ENCODE measurements around the gene GNAZ.

The GNAZ gene

DNA sequence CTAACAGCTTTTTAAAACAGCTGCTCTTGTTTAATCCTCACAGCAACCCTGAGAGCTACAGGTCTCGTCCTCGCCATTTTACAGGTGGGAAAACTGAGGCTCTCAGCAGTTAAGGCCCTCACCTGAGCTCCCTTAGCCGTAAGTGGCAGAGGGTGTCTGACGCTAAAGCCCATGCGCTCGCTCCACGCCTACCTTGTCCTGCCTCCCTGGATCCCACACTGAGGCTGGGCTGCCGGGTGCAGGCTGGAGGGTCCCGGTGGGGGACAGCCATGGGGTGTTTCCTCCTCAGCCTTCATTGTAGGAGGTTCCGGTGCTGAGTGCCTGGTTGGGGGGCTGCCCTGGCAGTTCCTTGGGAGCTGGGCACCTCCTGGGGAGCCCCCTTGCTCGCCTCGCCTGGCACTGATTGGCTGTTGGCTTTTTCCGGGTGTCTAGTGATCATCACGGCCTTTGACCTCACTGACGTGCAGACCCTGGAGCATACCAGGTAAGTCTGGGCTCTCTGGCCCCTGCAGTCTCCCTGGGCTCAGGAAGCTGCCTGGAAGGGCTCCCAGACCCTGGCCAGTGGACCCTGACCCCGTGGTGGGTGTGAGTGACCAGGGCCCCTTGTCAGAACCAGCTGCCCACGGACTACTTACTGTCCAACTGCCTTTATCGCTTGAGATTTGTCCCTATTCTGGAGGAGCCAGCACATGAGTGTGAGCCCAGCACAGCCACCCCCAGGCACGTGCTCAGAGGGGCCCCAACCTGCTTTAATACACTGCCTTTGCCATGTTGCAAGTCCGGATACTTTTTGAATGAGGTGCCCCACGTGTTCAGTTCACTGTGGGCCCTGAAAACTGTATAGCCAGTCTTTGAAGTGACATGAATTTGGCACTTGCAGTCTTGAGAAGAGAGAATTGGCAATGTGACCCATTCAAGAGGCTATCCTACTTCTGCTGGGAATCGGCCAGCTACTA, 87.5 kb downstream of the GNAZ start:
- H3K4me3 ChIP-seq (replicated peaks; ENCODE audit: low read depth, low read length): no peak overlapping the region
- DNase-seq (ENCODE audit: extremely low read depth, insufficient read length): no peak
- no peaks in the 10 kb centered on the region for H3K27me3 ChIP-seq (replicated peaks; ENCODE audit: control insufficient read depth, insufficient read depth, low read length)
- no peaks in the 10 kb centered on the region; the same call in 1 of the 2 replicates for H3K36me3 ChIP-seq (ENCODE audit: control insufficient read depth, insufficient read depth, low read length)
- TF ChIP-seq CTCF (IDR thresholded peaks at IDR 0.05; ENCODE audit: insufficient read depth, low read length, poor library complexity, severe bottlenecking): no peak

GRCh38 chr22:23158516-23159290, 88.4 kb downstream of the GNAZ start:
- H3K36me3 ChIP-seq (ENCODE audit: control insufficient read depth, insufficient read depth, low read length): no peaks in the 10 kb centered on the region
- no peak for TF ChIP-seq CTCF (IDR thresholded peaks at IDR 0.05; ENCODE audit: insufficient read depth, low read length, poor library complexity, severe bottlenecking)
- no peak overlapping the region for H3K4me3 ChIP-seq (replicated peaks; ENCODE audit: low read depth, low read length)
- DNase-seq (ENCODE audit: extremely low read depth, insufficient read length): no peak
- H3K27me3 ChIP-seq (replicated peaks; ENCODE audit: control insufficient read depth, insufficient read depth, low read length): no peaks in the 10 kb centered on the region

- no peak for TF ChIP-seq CTCF (IDR thresholded peaks at IDR 0.05; ENCODE audit: insufficient read depth, low read length, poor library complexity, severe bottlenecking)
- H3K27me3 ChIP-seq (replicated peaks; ENCODE audit: control insufficient read depth, insufficient read depth, low read length): no peaks in the 10 kb centered on the region
- no peak overlapping the region for H3K4me3 ChIP-seq (replicated peaks; ENCODE audit: low read depth, low read length)
- DNase-seq (ENCODE audit: extremely low read depth, insufficient read length): no peak
- H3K36me3 ChIP-seq (ENCODE audit: control insufficient read depth, insufficient read depth, low read length): no peaks in the 10 kb centered on the region
Measured at GRCh38 chr22:23159291-23159630, 88.9 kb downstream of the GNAZ start.

DNA sequence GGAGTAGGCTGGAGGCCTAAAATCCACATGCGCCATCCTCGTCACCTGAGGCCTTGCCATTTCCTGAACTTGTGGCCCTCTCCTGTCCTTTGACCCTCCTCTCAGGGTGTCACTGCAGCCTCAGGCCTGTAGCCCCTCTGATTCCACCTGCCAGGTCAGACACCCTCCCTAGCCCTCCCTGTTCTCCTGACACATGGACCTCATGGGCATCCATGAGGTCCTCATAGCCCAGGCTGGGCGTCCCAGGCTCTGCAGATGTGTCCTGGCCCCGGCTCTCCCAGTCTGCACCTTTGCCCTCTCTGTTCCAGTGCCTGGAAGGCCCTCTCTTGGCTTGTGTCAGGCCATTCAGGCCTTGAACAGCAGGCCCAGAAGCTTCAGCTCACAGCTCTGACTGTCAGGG, 90.7 kb downstream of the GNAZ start:
- no peak overlapping the region for H3K4me3 ChIP-seq (replicated peaks; ENCODE audit: low read depth, low read length)
- no peak for DNase-seq (ENCODE audit: extremely low read depth, insufficient read length)
- no peaks in the 10 kb centered on the region for H3K27me3 ChIP-seq (replicated peaks; ENCODE audit: control insufficient read depth, insufficient read depth, low read length)
- no peak for TF ChIP-seq CTCF (IDR thresholded peaks at IDR 0.05; ENCODE audit: insufficient read depth, low read length, poor library complexity, severe bottlenecking)
- no peaks in the 10 kb centered on the region for H3K36me3 ChIP-seq (ENCODE audit: control insufficient read depth, insufficient read depth, low read length)

- DNase-seq (ENCODE audit: extremely low read depth, insufficient read length): no peak
- TF ChIP-seq CTCF (IDR thresholded peaks at IDR 0.05; ENCODE audit: insufficient read depth, low read length, poor library complexity, severe bottlenecking): no peak
- Histone ChIP-seq H3K36me3 (ENCODE audit: control insufficient read depth, insufficient read depth, low read length) (no peaks in the 10 kb centered on the region), H3K27me3 (replicated peaks; ENCODE audit: control insufficient read depth, insufficient read depth, low read length) (no peaks in the 10 kb centered on the region), H3K4me3 (replicated peaks; ENCODE audit: low read depth, low read length) (no peak overlapping the region)
Measured at GRCh38 chr22:23161574-23161973, 91.3 kb downstream of the GNAZ start.
